HG02970 (cell line): Measurements from ENCODE around the gene CXCL9.
"Not testable (repeated sequence)": the region's sequence is repeated elsewhere in the genome, so short reads cannot be mapped to it uniquely, and the experiment has no call there.

ENCODE experiments used
- ATAC-seq: cut with Tn5 transposase; IDR thresholded peaks from one replicate; pipeline ENCODE4 v1.9.1; 2021; ENCODE audit warnings: mild to moderate bottlenecking, moderate library complexity, moderate number of reproducible peaks; ENCODE audit not compliant: unreplicated experiment, low FRiP score

Gene CXCL9

GRCh38 chr4:75968084-75968483 is 39.2 kb downstream of the CXCL9 start:
- ATAC-seq = no peak

DNA sequence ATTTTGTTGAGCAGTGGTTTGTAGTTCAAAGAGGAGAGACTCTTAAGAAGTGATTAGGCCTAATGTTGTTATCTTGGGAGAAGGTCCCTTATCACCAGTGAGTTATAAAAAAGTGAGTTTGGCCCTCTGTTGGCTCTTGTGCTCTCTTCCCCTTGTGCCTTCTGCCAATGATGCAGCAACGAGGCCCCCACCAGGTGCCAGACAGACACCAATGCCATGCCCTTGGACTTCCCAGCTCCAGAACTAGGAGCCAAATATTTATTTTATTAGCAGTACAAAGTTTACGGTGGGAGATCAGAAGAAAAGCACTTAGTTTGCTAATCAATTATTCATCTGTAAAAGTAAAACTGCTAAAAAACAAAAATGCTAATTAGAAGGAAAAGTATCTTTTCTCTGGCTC is 43.8 kb downstream of the CXCL9 start:
- ATAC-seq = no peak

DNA sequence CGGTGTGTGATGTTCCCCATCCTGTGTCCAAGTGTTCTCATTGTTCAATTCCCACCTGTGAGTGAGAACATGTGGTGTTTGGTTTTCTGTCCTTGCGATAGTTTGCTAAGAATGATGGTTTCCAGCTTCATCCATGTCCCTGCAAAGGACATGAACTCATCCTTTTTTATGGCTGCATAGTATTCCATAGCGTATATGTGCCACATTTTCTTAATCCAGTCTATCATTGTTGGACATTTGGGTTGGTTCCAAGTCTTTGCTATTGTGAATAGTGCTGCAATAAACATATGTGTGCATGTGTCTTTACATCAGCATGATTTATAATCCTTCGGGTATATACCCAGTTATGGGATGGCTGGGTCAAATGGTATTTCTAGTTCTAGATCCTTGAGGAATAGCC is 45.2 kb downstream of the CXCL9 start:
- not testable (repeated sequence) for ATAC-seq

DNA sequence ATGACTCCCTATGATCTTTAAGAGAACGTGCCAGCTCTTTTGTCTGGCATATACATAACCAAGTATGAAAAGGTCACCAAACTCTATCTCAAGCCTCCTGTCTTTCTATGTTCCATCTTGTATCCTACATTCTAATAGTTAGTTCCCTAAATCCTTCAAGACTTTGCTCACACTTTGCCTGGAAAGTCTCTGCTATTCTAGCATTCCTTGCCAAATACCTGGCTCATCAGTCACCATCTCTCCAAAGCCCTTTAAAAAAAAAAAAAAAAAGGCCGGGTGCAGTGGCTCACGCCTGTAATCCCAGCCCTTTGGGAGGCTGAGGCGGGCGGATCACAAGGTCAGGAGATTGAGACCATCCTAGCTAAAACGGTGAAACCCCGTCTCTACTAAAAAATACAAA is 48.8 kb downstream of the CXCL9 start:
- ATAC-seq = not testable (repeated sequence)

GRCh38 chr4:75954811-75955210 is 52.5 kb downstream of the CXCL9 start:
- ATAC-seq = not testable (repeated sequence)

DNA sequence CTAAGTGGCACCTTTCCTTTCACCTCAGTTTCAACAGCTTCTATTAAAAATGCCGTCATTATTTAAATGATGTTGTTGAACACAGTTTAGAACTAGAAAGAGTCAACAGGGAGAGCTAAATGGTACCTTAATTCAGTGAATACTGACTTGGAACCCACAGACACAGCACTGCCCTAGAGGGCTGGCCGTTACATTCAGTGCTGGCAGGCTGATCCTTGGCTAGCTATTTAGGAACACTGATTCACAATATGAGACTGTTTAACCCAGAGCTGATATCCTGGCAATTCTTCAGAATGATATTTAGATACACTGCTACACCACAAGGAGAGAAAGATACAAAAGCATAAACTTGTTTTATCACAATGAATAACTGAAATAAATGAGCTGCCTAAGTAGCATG is 53.8 kb downstream of the CXCL9 start:
- ATAC-seq = no peak
